A673 (cell line): ENCODE data around the gene GPR149.

ENCODE experiments used
- CTCF ChIP-seq: fragments of 300-800, 200-600 bp; sonication (generic); conservative IDR thresholded peaks from 2 replicates; pipeline ENCODE4 v1.5.1; 2017; ENCODE audit warnings: low read depth, mild to moderate bottlenecking, antibody characterized with exemption, low read length, moderate library complexity, mixed read lengths
- EZH2 ChIP-seq: fragments of 200-600 bp; sonication (generic); IDR thresholded peaks from 2 replicates; pipeline ENCODE4 v1.6.1; 2017; ENCODE audit warnings: borderline replicate concordance, low read depth, mild to moderate bottlenecking, mixed read lengths, antibody characterized with exemption, low read length; ENCODE audit not compliant: poor library complexity, severe bottlenecking

GRCh38 chr3:154473769-154474168 is 43.8 kb upstream of the GPR149 start:
- no peak for TF ChIP-seq EZH2
- TF ChIP-seq CTCF: no peak
